WERI-Rb-1 (cell line): Measurements from ENCODE around the gene PLSCR3.

ENCODE experiments used
- DNase-seq: peaks from one replicate; pipeline ENCODE4 v3.0.0-alpha.2; 2020
- H3K27ac ChIP-seq: fragments of 250-450 bp; sonication (Bioruptor Pico); 2 replicates; pipeline ENCODE4 v1.5.1; 2020; ENCODE audit warnings: mild to moderate bottlenecking, moderate library complexity
- H3K27me3 ChIP-seq: fragments of 250-450 bp; sonication (Bioruptor Pico); 2 replicates; pipeline ENCODE4 v1.5.1; 2021; ENCODE audit warnings: mild to moderate bottlenecking, low read depth, moderate library complexity; ENCODE audit not compliant: insufficient read depth, severe bottlenecking
- H3K36me3 ChIP-seq: fragments of 250-450 bp; sonication (Bioruptor Pico); 2 replicates; pipeline ENCODE4 v1.5.1; 2020; ENCODE audit warnings: mild to moderate bottlenecking, moderate library complexity
- H3K4me3 ChIP-seq: 2 replicates; pipeline ENCODE4 v1.5.1; 2011; ENCODE audit warnings: low read depth, mild to moderate bottlenecking, control low read depth, low read length
- H3K9me3 ChIP-seq: fragments of 250-450 bp; sonication (Bioruptor Pico); 2 replicates; pipeline ENCODE4 v1.5.1; 2021; ENCODE audit warnings: mild to moderate bottlenecking, moderate library complexity; ENCODE audit not compliant: severe bottlenecking
- TF ChIP-seq, protein P1 (sequence below): IDR thresholded peaks from 2 replicates; pipeline ENCODE4 v1.5.1; 2011; ENCODE audit warnings: low read depth, mild to moderate bottlenecking, control low read depth, inconsistent platforms, low read length

The PLSCR3 gene

DNA sequence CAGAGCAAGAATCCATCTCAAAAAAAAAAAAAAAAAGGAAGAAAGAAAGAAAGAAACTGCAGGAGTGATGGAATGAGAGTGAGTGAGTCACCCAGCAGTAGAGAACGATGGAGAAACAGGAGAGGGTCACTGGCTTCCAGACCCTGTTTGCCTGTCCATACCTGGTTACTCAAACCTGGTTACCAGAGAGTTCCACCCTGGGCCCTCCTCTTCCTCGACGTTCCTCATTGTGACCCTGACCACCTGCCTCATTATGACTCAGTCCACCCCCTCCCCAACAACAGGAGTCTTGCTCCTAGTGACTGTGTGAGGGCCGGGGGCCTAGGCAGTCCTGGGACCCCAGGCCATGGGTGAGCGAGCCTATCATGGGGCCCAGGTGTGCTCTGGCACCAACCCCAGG lies 34.2 kb upstream of the PLSCR3 start, which contains the start of gene SPEM3:
SPEM3 (plus strand) TSS at position 301 of the 400 bp plus-strand sequence; CDS start at position 347, 46 bp downstream.
- Histone ChIP-seq H3K4me3 (no peak within 1 kb of the TSS), H3K27me3 (no peaks in the 10 kb centered on the region), H3K36me3 (no peaks in the 10 kb centered on the region), H3K27ac (no peak within 1 kb of the TSS), H3K9me3 (no peaks in the 10 kb centered on the region)
- TF ChIP-seq, protein P1, sequence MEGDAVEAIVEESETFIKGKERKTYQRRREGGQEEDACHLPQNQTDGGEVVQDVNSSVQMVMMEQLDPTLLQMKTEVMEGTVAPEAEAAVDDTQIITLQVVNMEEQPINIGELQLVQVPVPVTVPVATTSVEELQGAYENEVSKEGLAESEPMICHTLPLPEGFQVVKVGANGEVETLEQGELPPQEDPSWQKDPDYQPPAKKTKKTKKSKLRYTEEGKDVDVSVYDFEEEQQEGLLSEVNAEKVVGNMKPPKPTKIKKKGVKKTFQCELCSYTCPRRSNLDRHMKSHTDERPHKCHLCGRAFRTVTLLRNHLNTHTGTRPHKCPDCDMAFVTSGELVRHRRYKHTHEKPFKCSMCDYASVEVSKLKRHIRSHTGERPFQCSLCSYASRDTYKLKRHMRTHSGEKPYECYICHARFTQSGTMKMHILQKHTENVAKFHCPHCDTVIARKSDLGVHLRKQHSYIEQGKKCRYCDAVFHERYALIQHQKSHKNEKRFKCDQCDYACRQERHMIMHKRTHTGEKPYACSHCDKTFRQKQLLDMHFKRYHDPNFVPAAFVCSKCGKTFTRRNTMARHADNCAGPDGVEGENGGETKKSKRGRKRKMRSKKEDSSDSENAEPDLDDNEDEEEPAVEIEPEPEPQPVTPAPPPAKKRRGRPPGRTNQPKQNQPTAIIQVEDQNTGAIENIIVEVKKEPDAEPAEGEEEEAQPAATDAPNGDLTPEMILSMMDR = no peak
- DNase-seq = no peak

DNA sequence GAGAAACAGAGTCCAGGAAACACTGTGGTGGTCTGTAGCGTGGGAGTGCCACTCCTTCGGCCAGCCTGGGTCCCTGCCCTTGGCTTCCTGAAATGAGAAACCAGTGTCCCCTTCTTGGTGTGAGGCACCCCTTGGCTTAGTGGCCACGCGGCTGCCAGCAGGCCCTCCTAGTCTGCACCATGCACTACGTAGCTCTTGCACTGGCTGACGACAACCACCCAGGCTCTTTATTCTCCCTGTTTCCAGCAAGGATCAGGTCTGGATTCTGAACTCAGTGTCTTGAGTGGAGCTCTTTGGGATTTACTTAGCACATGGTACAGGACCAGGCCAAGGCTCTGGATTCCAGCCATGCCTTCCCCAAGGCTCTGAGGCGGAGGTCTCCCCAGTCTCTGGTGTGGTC lies 33.2 kb upstream of the PLSCR3 start:
- no peaks in the 10 kb centered on the region for H3K9me3 ChIP-seq
- no peaks in the 10 kb centered on the region for H3K36me3 ChIP-seq
- H3K27me3 ChIP-seq = no peaks in the 10 kb centered on the region
- DNase-seq = no peak
- no peak overlapping the region for H3K27ac ChIP-seq
- TF ChIP-seq, protein P1 = no peak
- H3K4me3 ChIP-seq = no peak overlapping the region

DNA sequence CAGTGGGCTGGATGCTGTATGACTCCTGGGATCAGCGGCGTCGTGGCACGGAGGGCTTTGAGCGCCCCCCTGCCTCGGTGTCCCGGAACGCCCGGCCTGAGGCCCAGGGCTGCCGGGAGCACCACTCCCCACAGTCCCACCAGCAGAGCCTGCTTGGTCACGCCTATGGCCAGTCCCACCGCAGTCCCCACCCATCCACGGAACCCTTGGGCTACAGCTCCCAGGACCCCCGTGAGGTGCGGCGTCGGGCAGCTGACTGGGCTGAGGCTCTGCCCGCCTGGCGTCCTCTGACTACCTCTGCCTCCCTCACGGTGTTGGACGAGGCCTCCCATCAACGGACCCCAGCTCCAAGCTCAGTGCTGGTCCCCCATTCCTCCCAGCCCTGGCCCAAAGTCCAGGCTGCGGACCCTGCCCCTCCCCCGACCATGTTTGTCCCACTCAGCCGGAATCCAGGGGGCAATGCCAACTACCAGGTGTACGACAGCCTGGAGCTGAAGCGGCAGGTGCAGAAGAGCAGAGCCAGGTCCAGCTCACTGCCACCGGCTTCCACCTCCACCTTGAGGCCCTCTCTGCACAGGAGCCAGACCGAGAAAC lies 32.7 kb upstream of the PLSCR3 start:
- TF ChIP-seq, protein P1 = no peak
- Histone ChIP-seq H3K27ac (no peak overlapping the region), H3K4me3 (no peak overlapping the region), H3K36me3 (no peaks in the 10 kb centered on the region), H3K9me3 (no peaks in the 10 kb centered on the region), H3K27me3 (no peaks in the 10 kb centered on the region)
- DNase-seq = no peak

DNA sequence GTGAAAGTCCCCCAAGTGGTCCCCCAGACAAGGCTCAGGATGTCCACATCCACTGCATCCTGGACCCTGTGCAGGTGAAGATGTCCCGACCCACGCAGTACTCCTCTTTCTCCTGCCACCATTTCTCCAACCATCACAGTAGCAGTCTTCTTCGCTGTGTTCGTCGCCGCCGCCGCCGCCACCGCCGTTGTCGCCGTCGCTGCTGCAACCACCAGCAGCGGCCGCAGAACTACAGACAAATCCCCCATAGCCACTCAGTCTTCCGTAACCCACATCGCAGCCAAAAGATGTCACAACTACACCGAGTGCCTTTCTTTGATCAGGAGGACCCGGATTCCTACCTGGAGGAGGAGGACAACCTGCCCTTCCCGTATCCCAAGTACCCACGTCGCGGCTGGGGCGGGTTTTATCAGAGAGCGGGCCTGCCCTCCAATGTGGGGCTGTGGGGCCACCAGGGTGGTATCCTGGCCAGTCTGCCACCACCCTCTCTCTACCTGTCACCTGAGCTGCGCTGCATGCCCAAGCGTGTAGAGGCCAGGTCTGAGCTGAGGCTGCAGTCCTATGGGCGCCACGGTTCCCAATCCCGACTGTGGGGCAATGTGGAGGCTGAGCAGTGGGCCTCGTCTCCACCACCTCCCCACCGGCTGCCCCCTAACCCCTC lies 32.0 kb upstream of the PLSCR3 start:
- no peak overlapping the region for H3K27ac ChIP-seq
- H3K9me3 ChIP-seq = no peaks in the 10 kb centered on the region
- no peaks in the 10 kb centered on the region for H3K36me3 ChIP-seq
- H3K27me3 ChIP-seq = no peaks in the 10 kb centered on the region
- TF ChIP-seq, protein P1 = no peak
- H3K4me3 ChIP-seq = no peak overlapping the region
- DNase-seq = no peak

DNA sequence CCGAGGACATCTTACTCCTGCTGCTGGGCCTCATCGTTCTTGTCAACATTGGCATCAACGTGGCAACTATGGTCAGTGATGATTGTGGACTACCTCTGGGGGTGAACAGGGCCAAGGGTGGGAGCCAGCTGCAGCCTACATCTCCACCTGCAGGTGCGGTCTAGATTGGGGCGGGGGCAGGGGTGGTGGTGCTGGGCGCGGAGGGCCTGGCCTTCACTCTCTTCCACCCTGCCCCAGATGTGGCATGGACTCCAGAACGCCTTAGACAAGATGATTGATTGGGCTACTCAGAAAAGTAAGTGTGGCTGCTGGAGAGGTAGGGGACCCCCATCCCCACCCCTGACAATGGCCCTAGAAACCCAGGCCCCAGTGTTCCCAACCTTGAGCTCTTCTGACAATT lies 31.4 kb upstream of the PLSCR3 start:
- Histone ChIP-seq H3K27me3 (no peaks in the 10 kb centered on the region), H3K4me3 (no peak overlapping the region), H3K36me3 (no peaks in the 10 kb centered on the region), H3K9me3 (no peaks in the 10 kb centered on the region), H3K27ac (no peak overlapping the region)
- TF ChIP-seq, protein P1 = no peak
- no peak for DNase-seq
